Endothelial cell of umbilical vein (primary cell): ENCODE measurements around the gene SEC24C. TPM values are rescaled to one million over a fixed set of nuclear protein-coding genes. Genes with fewer than 3 reads are reported as not detected.

ENCODE experiments used
- BruUV-seq: library from RNA; stranded (reverse); fragments of 400-500 nt; replicated peaks from 2 replicates; lab custom pipeline; 2021; lab: Mats Ljungman, UMichigan
- CTCF ChIA-PET: fragments of 300-600, 350-600 bp; sonication (Branson Sonifier 250); formaldehyde crosslinking; loops from one replicate; lab custom pipeline; 2021; ENCODE audit warnings: antibody characterized with exemption, inconsistent platforms; lab: Charles Lee
- POLR2A ChIA-PET: fragments of 300-600, 350-600 bp; sonication (Branson Sonifier 250); formaldehyde crosslinking; loops from one replicate; lab custom pipeline; 2021; ENCODE audit warnings: antibody characterized with exemption, inconsistent platforms; lab: Charles Lee
- DNase-seq: peaks from one replicate; pipeline ENCODE4 v3.0.0-alpha.2; 2011; ENCODE audit warnings: low read depth, low spot score
- FAIRE-seq: peaks from 2 replicates; lab custom pipeline; 2011; peaks lifted over from hg19 to GRCh38; lab: Jason Lieb, UNC
- H2AFZ ChIP-seq: 2 replicates; pipeline ENCODE4 v1.6.0; 2012; ENCODE audit warnings: low read depth, low read length, control low read depth, inconsistent platforms
- H3K27ac ChIP-seq: 2 replicates; pipeline ENCODE4 v1.5.1; 2011; ENCODE audit warnings: low read depth, mild to moderate bottlenecking, control low read depth, low read length, moderate library complexity; ENCODE audit not compliant: insufficient read depth
- H3K27me3 ChIP-seq, 2 experiments: 2 replicates each; pipeline versions ENCODE4 v1.6.0 to v1.6.1; 2011; ENCODE audit warnings: low read length in 2 of 2, mixed read lengths in 1 of 2; ENCODE audit not compliant: control insufficient read depth in 2 of 2, insufficient read depth in 2 of 2
- H3K36me3 ChIP-seq, 2 experiments: 2 replicates in 1 of 2; 3 replicates in 1 of 2; pipeline ENCODE4 v1.5.1; 2011; ENCODE audit warnings: low read length in 2 of 2, mild to moderate bottlenecking in 1 of 2, moderate library complexity in 1 of 2; ENCODE audit not compliant: control insufficient read depth in 2 of 2, insufficient read depth in 2 of 2; ENCODE audit errors: extremely low read depth in 1 of 2
- H3K4me1 ChIP-seq: 3 replicates; pipeline ENCODE4 v1.5.1; 2011; ENCODE audit warnings: mild to moderate bottlenecking, low read length; ENCODE audit not compliant: control insufficient read depth, insufficient read depth; ENCODE audit errors: extremely low read depth
- H3K4me2 ChIP-seq: 2 replicates; pipeline ENCODE4 v1.6.1; 2011; ENCODE audit warnings: low read length, control low read depth, mixed read lengths; ENCODE audit not compliant: insufficient read depth
- H3K4me3 ChIP-seq, 3 experiments: fragments of 200-600 bp in 1 of 3; sonication (generic), shearing (Covaris generic) in 1 of 3; replicated peaks in 1 of 3; 2 replicates each; pipeline ENCODE4 v1.5.1; 2011 to 2016; ENCODE audit warnings: control low read depth in 3 of 3, low read length in 3 of 3, mild to moderate bottlenecking in 2 of 3, inconsistent platforms in 1 of 3, low read depth in 1 of 3, moderate library complexity in 1 of 3; ENCODE audit not compliant: insufficient read depth in 1 of 3
- H3K79me2 ChIP-seq: 2 replicates; pipeline ENCODE4 v1.6.0; 2012; ENCODE audit warnings: low read length, inconsistent platforms; ENCODE audit not compliant: control insufficient read depth, insufficient read depth
- H3K9ac ChIP-seq: replicated peaks from 2 replicates; pipeline ENCODE3; 2011; ENCODE audit warnings: low read length, control low read depth; ENCODE audit not compliant: insufficient read depth; ENCODE audit errors: extremely low read depth
- H3K9me1 ChIP-seq: replicated peaks from 3 replicates; pipeline ENCODE4 v1.6.0; 2011; ENCODE audit warnings: mild to moderate bottlenecking, low read length; ENCODE audit not compliant: control insufficient read depth, insufficient read depth; ENCODE audit errors: extremely low read depth
- H3K9me3 ChIP-seq: replicated peaks from 2 replicates; pipeline ENCODE4 v1.5.1; 2012; ENCODE audit warnings: low read length, inconsistent platforms; ENCODE audit not compliant: control insufficient read depth, insufficient read depth
- H4K20me1 ChIP-seq: replicated peaks from 2 replicates; pipeline ENCODE3; 2011; ENCODE audit warnings: mild to moderate bottlenecking, low read length; ENCODE audit not compliant: control insufficient read depth, insufficient read depth; ENCODE audit errors: extremely low read depth
- CTCF ChIP-seq, 2 donors: IDR thresholded peaks; 1 replicate in 1 of 2; 2 replicates in 1 of 2; pipeline ENCODE4 v1.5.1; 2011; ENCODE audit warnings: low read length in 2 of 2, mild to moderate bottlenecking in 2 of 2, moderate library complexity in 2 of 2, control low read depth in 1 of 2, inconsistent platforms in 1 of 2, low read depth in 1 of 2; ENCODE audit not compliant: insufficient read depth in 1 of 2; ENCODE audit errors: extremely low read depth in 1 of 2
- EZH2 ChIP-seq: IDR thresholded peaks from 2 replicates; pipeline ENCODE4 v1.6.1; 2012; ENCODE audit warnings: borderline replicate concordance, low read depth, mild to moderate bottlenecking, moderate library complexity, low read length, inconsistent platforms; ENCODE audit not compliant: severe bottlenecking
- FOS ChIP-seq: IDR thresholded peaks from 2 replicates; pipeline ENCODE4 v1.6.1; 2011; ENCODE audit warnings: mild to moderate bottlenecking, low read length, moderate library complexity, borderline replicate concordance; ENCODE audit not compliant: insufficient read depth
- GATA2 ChIP-seq: IDR thresholded peaks from 2 replicates; pipeline ENCODE4 v1.7.0; 2011; ENCODE audit warnings: low read depth, mild to moderate bottlenecking, moderate library complexity, mixed read lengths, low read length; ENCODE audit not compliant: insufficient read length, insufficient read depth
- JUN ChIP-seq: IDR thresholded peaks from 2 replicates; pipeline ENCODE4 v1.6.1; 2011; ENCODE audit warnings: borderline replicate concordance, low read depth; ENCODE audit not compliant: insufficient read length, insufficient read depth
- MAX ChIP-seq: IDR thresholded peaks from 2 replicates; pipeline ENCODE4 v1.6.1; 2011; ENCODE audit not compliant: insufficient read depth, insufficient read length
- MYC ChIP-seq: IDR thresholded peaks from one replicate; pipeline ENCODE4 v1.6.1; 2011; ENCODE audit warnings: mild to moderate bottlenecking, low read depth, low read length
- POLR2A ChIP-seq: IDR thresholded peaks from 2 replicates; pipeline ENCODE4 v1.6.1; 2012; ENCODE audit warnings: low read depth, mild to moderate bottlenecking, control low read depth, low read length
- POLR2AphosphoS5 ChIP-seq: IDR thresholded peaks from 2 replicates; pipeline ENCODE4 v1.6.1; 2012; ENCODE audit warnings: low read depth, mild to moderate bottlenecking, control low read depth, low read length, moderate library complexity; ENCODE audit not compliant: insufficient read depth
- dilution Hi-C: fragments of 300-500 bp; cut with MboI; formaldehyde crosslinking; loops from one replicate; pipeline ENCODE4 v1.15.0; 2019; ENCODE audit warnings: low sequenced_read_pairs; ENCODE audit not compliant: extremely low pct_ligation_motif_present
- intact Hi-C: fragments of 100-400 bp; cut with micrococcal nuclease; formaldehyde crosslinking; loops from one replicate; pipeline ENCODE4 v1.10.0; 2022
- polyA plus RNA-seq, 4 experiments: library from polyadenylated mRNA; depleted of rRNA in 3 of 4; stranded (reverse) in 3 of 4; unstranded in 1 of 4; fragments of >200 nt; gene quantifications; 2 replicates each; pipeline versions ENCODE4 v1.2.1 to v1.2.3, GENCODE V29; 2011 to 2012; ENCODE audit warnings: missing spikeins in 1 of 4
- total RNA-seq: library from RNA; stranded (reverse); gene quantifications from 2 replicates; pipeline ENCODE4 v1.2.3, GENCODE V29; 2021

Gene SEC24C
- total and polyA plus RNA-seq, 2 donors (not counting 3 experiments of a cell fraction or from before 2014, with no cell fraction given), result 95.5 to 108 TPM

DNA sequence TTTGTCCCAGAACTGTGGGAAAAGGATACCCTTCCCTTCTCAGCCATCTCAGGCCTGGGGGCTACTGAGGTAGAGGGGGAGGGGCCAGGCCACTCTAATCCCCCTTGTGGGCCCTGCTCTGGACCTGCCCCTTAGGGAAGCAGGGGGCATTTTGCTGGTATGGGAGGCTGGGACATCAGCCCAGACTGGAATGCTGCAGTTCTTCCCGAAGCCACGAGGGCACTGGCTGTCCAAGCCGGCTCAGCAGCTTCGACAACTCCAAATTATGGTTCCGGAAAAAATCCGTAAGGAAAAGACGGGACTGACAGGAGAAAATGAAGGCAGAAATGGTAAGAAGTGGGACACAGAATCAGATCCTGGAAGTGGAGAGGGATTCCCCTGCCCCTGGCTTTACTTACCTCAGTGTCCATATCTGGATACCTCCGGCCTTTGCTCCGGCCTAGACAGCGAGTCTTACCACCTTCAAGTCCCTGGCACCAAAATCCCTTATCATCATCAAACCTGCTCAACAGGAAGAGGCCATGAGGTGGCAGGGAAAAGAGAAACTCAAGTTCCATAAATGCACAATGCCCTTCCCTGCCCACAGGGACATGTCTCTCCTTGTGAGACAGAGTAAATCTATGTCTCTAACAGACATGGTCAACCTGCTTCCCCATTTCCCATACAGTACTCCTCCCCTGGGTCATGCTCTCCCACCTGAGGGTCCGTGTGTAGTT lies 58.3 kb downstream of the SEC24C start:
- Histone ChIP-seq H3K9ac (no peak overlapping the region), H4K20me1 (no peaks in the 10 kb centered on the region), H3K4me2 (no peak overlapping the region), H3K4me1 (no peaks in the 10 kb centered on the region), H2AFZ (no peak overlapping the region), H3K4me3 (no peak overlapping the region), H3K9me3 (no peaks in the 10 kb centered on the region), H3K79me2 (no peaks in the 10 kb centered on the region), H3K9me1 (no peaks in the 10 kb centered on the region), H3K27ac (no peak overlapping the region), H3K36me3 (peaks cover 18 to 57% of the 10 kb centered on the region in 2 experiments), H3K27me3 (no peaks in the 10 kb centered on the region)
- ChIA-PET POLR2A (no interaction called here), CTCF (no interaction called here)
- TF ChIP-seq GATA2, result no peak
- TF ChIP-seq MAX, result no peak
- TF ChIP-seq MYC, result no peak
- TF ChIP-seq CTCF (IDR thresholded peaks at IDR 0.05; ENCODE audit: extremely low read depth in 1 of 2, insufficient read depth in 1 of 2, low read depth in 1 of 2, low read length in 2 of 2), result no peak
- no peak for TF ChIP-seq JUN
- no peak for TF ChIP-seq FOS
- no peak for TF ChIP-seq EZH2
- TF ChIP-seq POLR2A, result no peak
- no peak for TF ChIP-seq POLR2AphosphoS5
- intact Hi-C loops, result no loop called here
- no TSS peak for BruUV-seq
- dilution Hi-C loops, result no loop called here
- DNase-seq (no peak), FAIRE-seq (no peak)
